ENCODE data around the gene GALNT12. TPM values are rescaled to one million over a fixed set of nuclear protein-coding genes. Genes with fewer than 3 reads are reported as not detected.

Gene GALNT12
- total RNA-seq, 4 donors from 2014 or later = 17.5 to 25.9 (median 21.1) TPM

DNA sequence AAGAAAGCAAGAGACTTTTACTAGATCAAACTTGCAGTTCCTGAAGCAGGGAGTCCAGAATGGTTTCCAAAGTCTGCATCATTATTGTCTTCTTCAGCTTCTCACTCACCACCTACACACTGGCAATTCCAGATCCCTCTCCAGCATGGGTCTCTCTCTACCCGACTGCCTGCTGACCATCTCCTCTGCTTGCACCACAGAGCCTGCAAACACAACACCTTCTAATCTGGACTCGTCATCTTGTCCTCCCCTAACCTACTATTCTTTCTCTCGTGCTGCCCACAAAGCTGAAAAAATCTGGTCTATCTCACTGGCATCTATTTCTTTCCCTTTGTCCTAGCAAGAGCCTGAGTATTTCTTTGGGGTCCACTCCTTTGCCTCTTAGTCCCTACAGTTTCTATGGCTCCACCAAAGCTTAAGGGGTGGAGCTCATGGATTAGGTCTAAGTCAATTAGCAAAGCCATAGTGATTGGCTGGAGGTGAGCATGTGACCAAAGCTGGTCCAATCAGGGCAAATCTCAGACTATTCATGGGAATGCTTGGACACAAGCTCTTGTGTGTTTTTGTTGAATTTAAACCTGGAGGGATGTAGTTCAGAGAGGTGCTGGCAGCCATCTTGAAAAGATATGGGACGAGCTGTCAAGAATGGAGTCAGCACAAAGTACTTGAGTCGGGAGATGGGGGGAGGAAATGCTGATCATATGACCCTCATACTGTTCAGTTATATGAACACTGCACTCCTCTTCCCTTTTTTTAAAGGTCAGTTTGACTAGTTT lies 63.5 kb downstream of the GALNT12 start:
- 61 to 69% methylated on average over 5 of the region's 5 CpGs for WGBS, 2 donors
- intact Hi-C loops (cut with DNase I) = no loop called here

GRCh38 chr9:98871558-98872065 lies 64.1 kb downstream of the GALNT12 start:
- intact Hi-C loops (cut with DNase I) = no loop called here
- no peak for DNase-seq
- 82 to 85% methylated on average over 9 of the region's 9 CpGs for WGBS, 2 donors
- Histone ChIP-seq H3K36me3 (no peaks in the 10 kb centered on the region), H3K4me1 (peaks cover 7 to 27% (median 13%) of the 10 kb centered on the region in 3 donors), H3K4me3 (no peak overlapping the region), H3K27ac (no peak overlapping the region), H3K9me3 (no peaks in the 10 kb centered on the region), H3K27me3 (no peaks in the 10 kb centered on the region)
- TF ChIP-seq, protein P1, sequence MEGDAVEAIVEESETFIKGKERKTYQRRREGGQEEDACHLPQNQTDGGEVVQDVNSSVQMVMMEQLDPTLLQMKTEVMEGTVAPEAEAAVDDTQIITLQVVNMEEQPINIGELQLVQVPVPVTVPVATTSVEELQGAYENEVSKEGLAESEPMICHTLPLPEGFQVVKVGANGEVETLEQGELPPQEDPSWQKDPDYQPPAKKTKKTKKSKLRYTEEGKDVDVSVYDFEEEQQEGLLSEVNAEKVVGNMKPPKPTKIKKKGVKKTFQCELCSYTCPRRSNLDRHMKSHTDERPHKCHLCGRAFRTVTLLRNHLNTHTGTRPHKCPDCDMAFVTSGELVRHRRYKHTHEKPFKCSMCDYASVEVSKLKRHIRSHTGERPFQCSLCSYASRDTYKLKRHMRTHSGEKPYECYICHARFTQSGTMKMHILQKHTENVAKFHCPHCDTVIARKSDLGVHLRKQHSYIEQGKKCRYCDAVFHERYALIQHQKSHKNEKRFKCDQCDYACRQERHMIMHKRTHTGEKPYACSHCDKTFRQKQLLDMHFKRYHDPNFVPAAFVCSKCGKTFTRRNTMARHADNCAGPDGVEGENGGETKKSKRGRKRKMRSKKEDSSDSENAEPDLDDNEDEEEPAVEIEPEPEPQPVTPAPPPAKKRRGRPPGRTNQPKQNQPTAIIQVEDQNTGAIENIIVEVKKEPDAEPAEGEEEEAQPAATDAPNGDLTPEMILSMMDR (IDR thresholded peaks at IDR 0.05) = no peak
- no peak for TF ChIP-seq POLR2A (IDR thresholded peaks at IDR 0.05)

More for the DNA sequence above, 63.5 kb downstream of the GALNT12 start:
- DNase-seq = no peak
- Histone ChIP-seq H3K4me3 (no peak overlapping the region), H3K27me3 (no peaks in the 10 kb centered on the region), H3K9me3 (no peaks in the 10 kb centered on the region), H3K4me1 (peaks cover 8 to 34% (median 18%) of the 10 kb centered on the region in 3 donors), H3K27ac (no peak overlapping the region), H3K36me3 (no peaks in the 10 kb centered on the region)
- TF ChIP-seq POLR2A (IDR thresholded peaks at IDR 0.05) = no peak
- TF ChIP-seq, protein P1 (IDR thresholded peaks at IDR 0.05) = no peak

DNA sequence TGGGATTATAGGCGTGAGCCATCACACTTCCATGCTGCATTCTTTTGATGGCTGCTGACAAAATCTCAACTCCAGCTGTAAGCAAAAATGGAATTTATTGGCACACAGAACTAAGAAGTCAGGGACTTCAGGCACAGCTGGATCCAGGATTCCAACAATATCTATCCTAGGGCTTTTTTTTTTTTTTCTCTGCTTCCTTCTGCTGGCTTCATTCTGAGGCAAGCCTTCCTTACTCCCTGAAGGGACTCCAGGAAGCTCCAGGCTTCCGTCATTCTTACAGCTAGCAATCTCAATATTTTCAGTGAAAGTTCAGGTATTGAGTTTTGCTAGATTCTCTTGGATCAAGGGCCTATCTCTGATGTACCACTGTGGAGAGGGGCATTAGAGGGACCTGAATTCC lies 66.1 kb downstream of the GALNT12 start:
- no peak for DNase-seq
- 76 to 87% methylated on average over 2 of the region's 2 CpGs for WGBS, 2 donors
- H3K27ac ChIP-seq = no peak overlapping the region
- peaks cover 0 to 10% (median 0%) of the 10 kb centered on the region in 3 donors for H3K4me1 ChIP-seq
- H3K27me3 ChIP-seq = no peaks in the 10 kb centered on the region
- TF ChIP-seq, protein P1 (IDR thresholded peaks at IDR 0.05) = no peak
- no peak for TF ChIP-seq POLR2A (IDR thresholded peaks at IDR 0.05)
- no peaks in the 10 kb centered on the region for H3K36me3 ChIP-seq
- no peaks in the 10 kb centered on the region for H3K9me3 ChIP-seq
- intact Hi-C loops (cut with DNase I) = no loop called here
- no peak overlapping the region for H3K4me3 ChIP-seq

DNA sequence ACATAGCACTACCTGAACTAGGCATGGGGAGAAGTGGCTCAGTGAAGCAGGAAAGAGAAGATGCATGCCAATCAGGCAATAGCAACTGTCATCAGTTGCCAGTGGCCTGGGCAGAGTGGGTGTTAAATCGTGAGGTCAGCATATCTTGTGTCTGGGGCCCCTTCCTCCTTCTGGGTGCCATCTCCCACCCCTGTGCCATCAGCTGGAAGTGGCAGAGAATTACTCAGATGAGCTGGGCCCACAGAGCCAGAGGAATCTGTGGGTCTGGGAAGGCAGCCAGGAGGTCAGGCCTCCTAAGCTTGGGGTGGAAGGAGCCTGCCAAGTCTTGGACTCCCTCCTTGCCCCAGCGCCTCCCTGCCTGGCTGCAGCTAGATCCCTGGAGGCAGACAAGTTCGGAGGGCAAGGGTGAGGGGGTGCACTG lies 66.5 kb downstream of the GALNT12 start:
- no peak for TF ChIP-seq POLR2A (IDR thresholded peaks at IDR 0.05)
- TF ChIP-seq, protein P1 (IDR thresholded peaks at IDR 0.05) = no peak
- 40 to 60% methylated on average over 1 to 2 of the region's 3 CpGs for WGBS, 2 donors
- no peaks in the 10 kb centered on the region for H3K27me3 ChIP-seq
- peaks cover 0 to 9% (median 0%) of the 10 kb centered on the region in 3 donors for H3K4me1 ChIP-seq
- DNase-seq = no peak
- H3K36me3 ChIP-seq = no peaks in the 10 kb centered on the region
- H3K9me3 ChIP-seq = no peaks in the 10 kb centered on the region
- no peak overlapping the region for H3K27ac ChIP-seq
- intact Hi-C loops (cut with DNase I) = no loop called here
- no peak overlapping the region for H3K4me3 ChIP-seq

GRCh38 chr9:98874721-98875255 lies 67.3 kb downstream of the GALNT12 start:
- Histone ChIP-seq H3K27me3 (no peaks in the 10 kb centered on the region), H3K4me3 (no peak overlapping the region), H3K4me1 (peaks cover 0 to 14% (median 0%) of the 10 kb centered on the region in 3 donors), H3K27ac (no peak overlapping the region), H3K9me3 (no peaks in the 10 kb centered on the region), H3K36me3 (no peaks in the 10 kb centered on the region)
- intact Hi-C loops (cut with DNase I) = no loop called here
- DNase-seq = no peak
- WGBS, 2 donors = 83% methylated on average over 3 to 5 of the region's 5 CpGs
- no peak for TF ChIP-seq POLR2A (IDR thresholded peaks at IDR 0.05)
- TF ChIP-seq, protein P1 (IDR thresholded peaks at IDR 0.05) = no peak

Data from esophagus squamous epithelium (tissue), 5 donors.